SK-N-MC (cell line): ENCODE results near the gene ALDH16A1.

Experiments used
- DNase-seq: peaks from one replicate; pipeline ENCODE4 v3.0.0-alpha.2; 2011; ENCODE audit warnings: low read depth, low spot score
- H3K27ac ChIP-seq: fragments of 200-600 bp; sonication (generic); 2 replicates; pipeline ENCODE4 v1.5.1; 2016; ENCODE audit warnings: mixed run types
- H3K36me3 ChIP-seq: fragments of 200-600 bp; sonication (generic); 2 replicates; pipeline ENCODE4 v1.6.1; 2017; ENCODE audit warnings: antibody characterized with exemption, low read length, mixed read lengths; ENCODE audit not compliant: insufficient read depth
- H3K4me3 ChIP-seq: fragments of 200-600 bp; sonication (generic); 2 replicates; pipeline ENCODE4 v1.5.1; 2016
- H3K9ac ChIP-seq: fragments of 200-600 bp; sonication (generic); 2 replicates; pipeline ENCODE4 v1.8.0; 2017; ENCODE audit warnings: mixed run types, mixed read lengths; ENCODE audit not compliant: insufficient read length
- H3K9me3 ChIP-seq: fragments of 200-600 bp; sonication (generic); 2 replicates; pipeline ENCODE4 v1.6.1; 2017; ENCODE audit warnings: low read depth, mild to moderate bottlenecking, antibody characterized with exemption, low read length, moderate library complexity, mixed read lengths
- EZH2 ChIP-seq: fragments of 200-600 bp; sonication (generic); IDR thresholded peaks from one replicate; pipeline ENCODE4 v1.6.1; 2017; ENCODE audit warnings: antibody characterized with exemption
- FOXP2 ChIP-seq: optimal IDR thresholded peaks from 2 replicates; pipeline ENCODE3; 2011; ENCODE audit warnings: mild to moderate bottlenecking, moderate library complexity; ENCODE audit not compliant: insufficient read depth; ENCODE audit errors: extremely low read length, control extremely low read depth
- POLR2AphosphoS5 ChIP-seq: IDR thresholded peaks from 2 replicates; pipeline ENCODE4 v1.6.1; 2012; ENCODE audit warnings: mild to moderate bottlenecking, low read depth, low read length, borderline replicate concordance

ALDH16A1 gene

GRCh38 chr19:49453013-49453756, at the start of gene ALDH16A1:
TSS of gene ALDH16A1 (plus strand) at chr19:49453225. CDS start at chr19:49453332, 107 bp downstream.
- H3K27ac ChIP-seq = peak within 1 kb of the TSS; percentile 99
- peak within 1 kb of the TSS; percentile 96 for H3K4me3 ChIP-seq
- DNase-seq = peak; percentile 93
- no peaks in the 10 kb centered on the region for H3K9me3 ChIP-seq
- peaks cover 17% of the 10 kb centered on the region for H3K36me3 ChIP-seq
- TF ChIP-seq POLR2AphosphoS5 = peak; percentile 96
- TF ChIP-seq EZH2 = no peak
- H3K9ac ChIP-seq = peak within 1 kb of the TSS; percentile 99

GRCh38 chr19:49403404-49404187, 49.4 kb upstream of the ALDH16A1 start:
- no peak overlapping the region for H3K9ac ChIP-seq
- H3K27ac ChIP-seq = peak overlapping the region; percentile 64
- H3K36me3 ChIP-seq = no peaks in the 10 kb centered on the region
- TF ChIP-seq EZH2 (no peak), POLR2AphosphoS5 (no peak), FOXP2 (no peak)
- H3K9me3 ChIP-seq = no peaks in the 10 kb centered on the region
- no peak for DNase-seq
- no peak overlapping the region for H3K4me3 ChIP-seq

- Histone ChIP-seq H3K9me3 (no peaks in the 10 kb centered on the region), H3K27ac (no peak overlapping the region), H3K9ac (no peak overlapping the region), H3K4me3 (no peak overlapping the region), H3K36me3 (no peaks in the 10 kb centered on the region)
- no peak for TF ChIP-seq FOXP2
- TF ChIP-seq POLR2AphosphoS5 = no peak
- TF ChIP-seq EZH2 = no peak
- DNase-seq = no peak
Measured at GRCh38 chr19:49407079-49407478, 45.9 kb upstream of the ALDH16A1 start.

GRCh38 chr19:49407482-49408015, 45.5 kb upstream of the ALDH16A1 start:
- Histone ChIP-seq H3K36me3 (no peaks in the 10 kb centered on the region), H3K27ac (0 out of 2 replicates have a peak overlapping the region, but pooled peaks have one; percentile 79), H3K4me3 (no peak overlapping the region), H3K9ac (no peak overlapping the region), H3K9me3 (no peaks in the 10 kb centered on the region)
- no peak for TF ChIP-seq POLR2AphosphoS5
- no peak for TF ChIP-seq FOXP2
- TF ChIP-seq EZH2 = no peak
- DNase-seq = no peak

GRCh38 chr19:49408816-49409440, 44.1 kb upstream of the ALDH16A1 start:
- Histone ChIP-seq H3K4me3 (no peak overlapping the region), H3K9me3 (no peaks in the 10 kb centered on the region), H3K36me3 (no peaks in the 10 kb centered on the region), H3K27ac (peak overlapping the region; percentile 79), H3K9ac (peak overlapping the region; percentile 56)
- no peak for TF ChIP-seq POLR2AphosphoS5
- no peak for TF ChIP-seq FOXP2
- no peak for TF ChIP-seq EZH2
- DNase-seq = no peak

GRCh38 chr19:49409441-49410029, 43.5 kb upstream of the ALDH16A1 start:
- DNase-seq = no peak
- Histone ChIP-seq H3K9me3 (no peaks in the 10 kb centered on the region), H3K27ac (peak overlapping the region; percentile 79), H3K9ac (no peak overlapping the region), H3K36me3 (no peaks in the 10 kb centered on the region), H3K4me3 (no peak overlapping the region)
- TF ChIP-seq EZH2 (no peak), POLR2AphosphoS5 (no peak), FOXP2 (no peak)

- TF ChIP-seq POLR2AphosphoS5 = peak; percentile 64; the same call in 1 of the 2 replicates
- TF ChIP-seq FOXP2 = no peak
- no peak for TF ChIP-seq EZH2
- Histone ChIP-seq H3K36me3 (no peaks in the 10 kb centered on the region), H3K9me3 (no peaks in the 10 kb centered on the region), H3K9ac (peak overlapping the region; percentile 76), H3K4me3 (peak overlapping the region; percentile 56), H3K27ac (peak overlapping the region; percentile 98)
- DNase-seq = peak; percentile 81
Measured at GRCh38 chr19:49411681-49412326, 41.2 kb upstream of the ALDH16A1 start.

- Histone ChIP-seq H3K4me3 (peak overlapping the region; percentile 56), H3K9ac (peak overlapping the region; percentile 61)
- no peak for DNase-seq
Measured at GRCh38 chr19:49413348-49413747, 39.7 kb upstream of the ALDH16A1 start.

More at GRCh38 chr19:49413348-49413747, 39.7 kb upstream of the ALDH16A1 start:
- TF ChIP-seq EZH2 (no peak), POLR2AphosphoS5 (no peak; the same call in 1 of the 2 replicates), FOXP2 (no peak)
- H3K36me3 ChIP-seq = no peaks in the 10 kb centered on the region
- H3K9me3 ChIP-seq = no peaks in the 10 kb centered on the region
- peak overlapping the region; percentile 98 for H3K27ac ChIP-seq
